IMR-90 (cell line): ENCODE results near the gene SMYD4. TPM values are rescaled to one million over a fixed set of nuclear protein-coding genes. Genes with fewer than 3 reads are reported as not detected.

Source experiments
- ATAC-seq: fragments of 200-7000 bp; cut with Tn5 transposase; 2 replicates; pipeline ENCODE4 v1.9.1; 2020; ENCODE audit warnings: low read depth, mild to moderate bottlenecking, moderate library complexity
- BruUV-seq: library from RNA; stranded (reverse); fragments of 400-500 nt; replicated peaks from 2 replicates; lab custom pipeline; 2021; lab: Mats Ljungman, UMichigan
- CTCF ChIA-PET: fragments of 300-600 bp; formaldehyde crosslinking; extraction: SDS; loops from one replicate; lab custom pipeline; 2021; ENCODE audit warnings: antibody characterized with exemption; lab: Yijun Ruan, JAX
- POLR2A ChIA-PET: fragments of 300-600 bp; sonication (Branson Sonifier 250); formaldehyde crosslinking; loops from one replicate; lab custom pipeline; 2022; ENCODE audit warnings: antibody characterized with exemption; ENCODE audit not compliant: unreplicated experiment; lab: Charles Lee
- DNase-seq: peaks from one replicate; pipeline ENCODE4 v3.0.0; 2013
- H2AFZ ChIP-seq: replicated peaks from 2 replicates; pipeline ENCODE3; 2013; ENCODE audit warnings: low read length, mild to moderate bottlenecking; ENCODE audit not compliant: poor library complexity
- H2AK5ac ChIP-seq: 2 replicates; pipeline ENCODE4 v1.6.1; 2013; ENCODE audit warnings: low read depth, low read length, inconsistent platforms
- H2AK9ac ChIP-seq: replicated peaks from 2 replicates; pipeline ENCODE3; 2013; ENCODE audit warnings: mild to moderate bottlenecking, low read depth, low read length, moderate library complexity; ENCODE audit not compliant: poor library complexity
- H2BK120ac ChIP-seq: 2 replicates; pipeline ENCODE4 v1.6.1; 2013; ENCODE audit warnings: low read depth, low read length, inconsistent platforms
- H2BK15ac ChIP-seq: 3 replicates; pipeline ENCODE4 v1.6.1; 2013; ENCODE audit warnings: low read depth, low read length, inconsistent platforms
- H2BK20ac ChIP-seq: 2 replicates; pipeline ENCODE4 v1.6.1; 2013; ENCODE audit warnings: low read depth, mild to moderate bottlenecking, inconsistent platforms, low read length, moderate library complexity
- H2BK5ac ChIP-seq: 2 replicates; pipeline ENCODE4 v1.6.1; 2013; ENCODE audit warnings: mild to moderate bottlenecking, low read depth, low read length, inconsistent platforms; ENCODE audit not compliant: poor library complexity, severe bottlenecking
- H3K14ac ChIP-seq: replicated peaks from 2 replicates; pipeline ENCODE4 v1.6.1; 2013; ENCODE audit warnings: low read depth, low read length, inconsistent platforms
- H3K18ac ChIP-seq: 2 replicates; pipeline ENCODE4 v1.6.1; 2013; ENCODE audit warnings: low read depth, low read length, control low read depth
- H3K23ac ChIP-seq: 2 replicates; pipeline ENCODE4 v1.6.1; 2013; ENCODE audit warnings: low read depth, low read length, inconsistent platforms
- H3K27ac ChIP-seq: 2 replicates; pipeline ENCODE4 v1.5.1; 2013; ENCODE audit warnings: mild to moderate bottlenecking, control low read depth, low read length; ENCODE audit not compliant: insufficient read depth
- H3K27me3 ChIP-seq: 2 replicates; pipeline ENCODE4 v1.6.1; 2013; ENCODE audit warnings: low read length; ENCODE audit not compliant: control insufficient read depth, insufficient read depth
- H3K36me3 ChIP-seq: 2 replicates; pipeline ENCODE4 v1.6.1; 2013; ENCODE audit warnings: low read length, mixed read lengths; ENCODE audit not compliant: control insufficient read depth, insufficient read depth
- H3K4ac ChIP-seq: 2 replicates; pipeline ENCODE4 v1.6.1; 2013; ENCODE audit warnings: low read depth, low read length, inconsistent platforms
- H3K4me1 ChIP-seq: 2 replicates; pipeline ENCODE4 v1.6.1; 2013; ENCODE audit warnings: low read length, mixed read lengths; ENCODE audit not compliant: control insufficient read depth, insufficient read depth
- H3K4me2 ChIP-seq: 2 replicates; pipeline ENCODE4 v1.6.1; 2013; ENCODE audit warnings: low read depth, mild to moderate bottlenecking, control low read depth, low read length, moderate library complexity
- H3K4me3 ChIP-seq: 2 replicates; pipeline ENCODE4 v1.5.1; 2013; ENCODE audit warnings: low read depth, mild to moderate bottlenecking, control low read depth, low read length, moderate library complexity; ENCODE audit not compliant: insufficient read depth
- H3K56ac ChIP-seq: 2 replicates; pipeline ENCODE4 v1.6.1; 2013; ENCODE audit warnings: low read length, inconsistent platforms; ENCODE audit not compliant: insufficient read depth; ENCODE audit errors: extremely low read depth
- H3K79me1 ChIP-seq, 2 experiments: 2 replicates each; pipeline ENCODE4 v1.6.1; 2013; ENCODE audit warnings: low read length in 2 of 2, inconsistent platforms in 1 of 2, low read depth in 1 of 2
- H3K9ac ChIP-seq: 2 replicates; pipeline ENCODE4 v1.6.1; 2013; ENCODE audit warnings: low read depth, low read length, control low read depth
- H3K9me1 ChIP-seq: 2 replicates; pipeline ENCODE4 v1.6.1; 2013; ENCODE audit warnings: low read length, inconsistent platforms; ENCODE audit not compliant: insufficient read depth
- H3K9me3 ChIP-seq: 2 replicates; pipeline ENCODE4 v1.6.1; 2013; ENCODE audit warnings: low read length; ENCODE audit not compliant: control insufficient read depth, insufficient read depth
- H4K20me1 ChIP-seq: 2 replicates; pipeline ENCODE4 v1.6.1; 2013; ENCODE audit warnings: low read length, inconsistent platforms; ENCODE audit not compliant: insufficient read depth
- H4K5ac ChIP-seq: 2 replicates; pipeline ENCODE4 v1.6.1; 2013; ENCODE audit warnings: mild to moderate bottlenecking, low read depth, low read length, control low read depth
- H4K8ac ChIP-seq, 2 experiments: 2 replicates each; pipeline ENCODE4 v1.6.1; 2013; ENCODE audit warnings: low read depth in 2 of 2, low read length in 2 of 2, control low read depth in 1 of 2, inconsistent platforms in 1 of 2
- H4K91ac ChIP-seq: 2 replicates; pipeline ENCODE4 v1.6.1; 2013; ENCODE audit warnings: low read depth, low read length, inconsistent platforms; ENCODE audit not compliant: insufficient read depth
- BHLHE40 ChIP-seq: fragments of 150-350 bp; IDR thresholded peaks from 2 replicates; pipeline ENCODE4 v1.6.1; 2016; ENCODE audit warnings: mild to moderate bottlenecking, low read depth, low read length
- CEBPB ChIP-seq: IDR thresholded peaks from 2 replicates; pipeline ENCODE4 v1.6.1; 2012; ENCODE audit warnings: low read depth, low read length, improper control_type of control experiment
- CHD1 ChIP-seq: IDR thresholded peaks from 2 replicates; pipeline ENCODE4 v1.6.1; 2012; ENCODE audit warnings: low read depth, low read length, improper control_type of control experiment
- FOS ChIP-seq: fragments of 150-350 bp; IDR thresholded peaks from 2 replicates; pipeline ENCODE4 v1.6.1; 2016; ENCODE audit warnings: low read depth, low read length
- MAFK ChIP-seq: IDR thresholded peaks from 2 replicates; pipeline ENCODE4 v1.6.1; 2012; ENCODE audit warnings: low read depth, low read length, improper control_type of control experiment
- MAZ ChIP-seq: IDR thresholded peaks from 2 replicates; pipeline ENCODE4 v1.6.1; 2012; ENCODE audit warnings: low read depth, mild to moderate bottlenecking, low read length, improper control_type of control experiment, moderate library complexity, borderline replicate concordance
- MXI1 ChIP-seq: IDR thresholded peaks from 2 replicates; pipeline ENCODE4 v1.6.1; 2012; ENCODE audit warnings: low read depth, mild to moderate bottlenecking, low read length, moderate library complexity, borderline replicate concordance
- NFE2L2 ChIP-seq: fragments of 150-350 bp; IDR thresholded peaks from 2 replicates; pipeline ENCODE4 v1.6.1; 2016; ENCODE audit warnings: low read depth, mild to moderate bottlenecking, low read length
- POLR2A ChIP-seq: IDR thresholded peaks from 2 replicates; pipeline ENCODE4 v1.6.1; 2012; ENCODE audit warnings: mild to moderate bottlenecking, low read depth, low read length
- RAD21 ChIP-seq: IDR thresholded peaks from 2 replicates; pipeline ENCODE4 v1.6.1; 2012; ENCODE audit warnings: low read length, improper control_type of control experiment
- RCOR1 ChIP-seq: IDR thresholded peaks from 2 replicates; pipeline ENCODE4 v1.6.1; 2012; ENCODE audit warnings: mild to moderate bottlenecking, low read length, improper control_type of control experiment; ENCODE audit not compliant: insufficient replicate concordance
- RFX5 ChIP-seq: IDR thresholded peaks from 2 replicates; pipeline ENCODE4 v1.8.0; 2012; ENCODE audit warnings: low read depth, mild to moderate bottlenecking, low read length, moderate library complexity
- SMC3 ChIP-seq: fragments of 150-350 bp; IDR thresholded peaks from 2 replicates; pipeline ENCODE4 v1.6.1; 2016; ENCODE audit warnings: low read depth, mild to moderate bottlenecking, antibody characterized with exemption, low read length, moderate library complexity
- WGBS, 2 experiments: methylation state at CpG; one replicate each; pipeline versions ENCODE4 v1.1.5 to v1.1.7; 2013; ENCODE audit warnings: missing lambda C conversion rate in 2 of 2; ENCODE audit not compliant: insufficient read length in 1 of 2; ENCODE audit errors: extremely low coverage in 2 of 2; 5-methylcytosine and 5-hydroxymethylcytosine counted together
- dilution Hi-C: fragments of 300-500 bp; cut with HindIII; formaldehyde crosslinking; loops from one replicate; pipeline ENCODE4 v1.14.3; 2018; ENCODE audit warnings: low sequenced_read_pairs; ENCODE audit not compliant: unreplicated experiment
- in situ Hi-C: fragments of 300-500 bp; cut with MboI; formaldehyde crosslinking; loops from 3 replicates; pipeline ENCODE4 v1.14.3; 2019; ENCODE audit warnings: low sequenced_read_pairs, inconsistent platforms, mixed read lengths
- intact Hi-C: fragments of 100-400 bp; cut with micrococcal nuclease; formaldehyde crosslinking; loops from 2 replicates; pipeline ENCODE4 v1.10.0; 2022
- polyA plus RNA-seq, 3 experiments: library from polyadenylated mRNA; depleted of rRNA; stranded (reverse); fragments of >200 nt; gene quantifications; 2 replicates each; pipeline ENCODE4 v1.2.3, GENCODE V29; 2012; ENCODE audit warnings: low replicate concordance in 1 of 3
- total RNA-seq: library from RNA; depleted of rRNA; stranded (reverse); fragments of >200 nt; gene quantifications from 2 replicates; pipeline ENCODE4 v1.2.3, GENCODE V29; 2012
- TF ChIP-seq, protein P1 (sequence below): conservative IDR thresholded peaks from 2 replicates; pipeline ENCODE4 v1.5.1; 2012; ENCODE audit warnings: mild to moderate bottlenecking, low read depth, low read length, improper control_type of control experiment
- TF ChIP-seq, protein P2 (sequence below): fragments of 150-350 bp; IDR thresholded peaks from 2 replicates; pipeline ENCODE4 v1.6.1; 2017; ENCODE audit warnings: mild to moderate bottlenecking, antibody characterized with exemption, low read length, low read depth
- TF ChIP-seq, protein P3 (sequence below): fragments of 150-350 bp; IDR thresholded peaks from 2 replicates; pipeline ENCODE4 v1.6.1; 2016; ENCODE audit warnings: low read depth, mild to moderate bottlenecking, low read length, moderate library complexity, borderline replicate concordance

The SMYD4 gene
- total and polyA plus RNA-seq, 2 of the 4 experiments (the other 2 are of a cell fraction): 5.3 to 7.2 TPM

GRCh38 chr17:1753767-1754429 lies 75.8 kb downstream of the SMYD4 start:
- Histone ChIP-seq H3K4me1 (no peaks in the 10 kb centered on the region), H3K36me3 (no peaks in the 10 kb centered on the region), H3K56ac (no peak overlapping the region), H4K5ac (no peak overlapping the region), H4K20me1 (no peaks in the 10 kb centered on the region), H3K79me1 (no peaks in the 10 kb centered on the region), H3K14ac (no peak overlapping the region), H3K4me3 (no peak overlapping the region), H3K9ac (no peak overlapping the region), H2BK5ac (no peak overlapping the region), H3K9me3 (no peaks in the 10 kb centered on the region), H3K27ac (no peak overlapping the region), H3K18ac (no peak overlapping the region), H2BK120ac (no peak overlapping the region), H2AK5ac (no peak overlapping the region), H2BK20ac (no peak overlapping the region), H3K4ac (no peak overlapping the region), H3K9me1 (no peaks in the 10 kb centered on the region), H4K8ac (no peak overlapping the region), H4K91ac (no peak overlapping the region), H3K27me3 (peaks cover 2% of the 10 kb centered on the region; the same call in 1 of the 2 replicates), H2AK9ac (no peak overlapping the region), H3K23ac (no peak overlapping the region), H2BK15ac (no peak overlapping the region), H3K4me2 (no peak overlapping the region), H2AFZ (peak overlapping the region; percentile 56)
- no TSS peak for BruUV-seq
- in situ Hi-C loops: no loop called here
- ChIA-PET POLR2A (no interaction called here), CTCF (no interaction called here)
- 87% methylated on average over 16 of the region's 23 CpGs; no CpG with 5 or more reads in 1 of the 2 experiments for WGBS, 2 experiments
- TF ChIP-seq NFE2L2 (no peak), SMC3 (no peak), BHLHE40 (no peak), RFX5 (no peak), MXI1 (no peak), CHD1 (no peak), POLR2A (no peak), FOS (no peak), RAD21 (no peak), CEBPB (no peak), MAFK (no peak), MAZ (no peak), RCOR1 (no peak)
- TF ChIP-seq, protein P1, sequence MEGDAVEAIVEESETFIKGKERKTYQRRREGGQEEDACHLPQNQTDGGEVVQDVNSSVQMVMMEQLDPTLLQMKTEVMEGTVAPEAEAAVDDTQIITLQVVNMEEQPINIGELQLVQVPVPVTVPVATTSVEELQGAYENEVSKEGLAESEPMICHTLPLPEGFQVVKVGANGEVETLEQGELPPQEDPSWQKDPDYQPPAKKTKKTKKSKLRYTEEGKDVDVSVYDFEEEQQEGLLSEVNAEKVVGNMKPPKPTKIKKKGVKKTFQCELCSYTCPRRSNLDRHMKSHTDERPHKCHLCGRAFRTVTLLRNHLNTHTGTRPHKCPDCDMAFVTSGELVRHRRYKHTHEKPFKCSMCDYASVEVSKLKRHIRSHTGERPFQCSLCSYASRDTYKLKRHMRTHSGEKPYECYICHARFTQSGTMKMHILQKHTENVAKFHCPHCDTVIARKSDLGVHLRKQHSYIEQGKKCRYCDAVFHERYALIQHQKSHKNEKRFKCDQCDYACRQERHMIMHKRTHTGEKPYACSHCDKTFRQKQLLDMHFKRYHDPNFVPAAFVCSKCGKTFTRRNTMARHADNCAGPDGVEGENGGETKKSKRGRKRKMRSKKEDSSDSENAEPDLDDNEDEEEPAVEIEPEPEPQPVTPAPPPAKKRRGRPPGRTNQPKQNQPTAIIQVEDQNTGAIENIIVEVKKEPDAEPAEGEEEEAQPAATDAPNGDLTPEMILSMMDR: no peak
- TF ChIP-seq, protein P2, sequence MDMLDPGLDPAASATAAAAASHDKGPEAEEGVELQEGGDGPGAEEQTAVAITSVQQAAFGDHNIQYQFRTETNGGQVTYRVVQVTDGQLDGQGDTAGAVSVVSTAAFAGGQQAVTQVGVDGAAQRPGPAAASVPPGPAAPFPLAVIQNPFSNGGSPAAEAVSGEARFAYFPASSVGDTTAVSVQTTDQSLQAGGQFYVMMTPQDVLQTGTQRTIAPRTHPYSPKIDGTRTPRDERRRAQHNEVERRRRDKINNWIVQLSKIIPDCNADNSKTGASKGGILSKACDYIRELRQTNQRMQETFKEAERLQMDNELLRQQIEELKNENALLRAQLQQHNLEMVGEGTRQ: no peak
- TF ChIP-seq, protein P3, sequence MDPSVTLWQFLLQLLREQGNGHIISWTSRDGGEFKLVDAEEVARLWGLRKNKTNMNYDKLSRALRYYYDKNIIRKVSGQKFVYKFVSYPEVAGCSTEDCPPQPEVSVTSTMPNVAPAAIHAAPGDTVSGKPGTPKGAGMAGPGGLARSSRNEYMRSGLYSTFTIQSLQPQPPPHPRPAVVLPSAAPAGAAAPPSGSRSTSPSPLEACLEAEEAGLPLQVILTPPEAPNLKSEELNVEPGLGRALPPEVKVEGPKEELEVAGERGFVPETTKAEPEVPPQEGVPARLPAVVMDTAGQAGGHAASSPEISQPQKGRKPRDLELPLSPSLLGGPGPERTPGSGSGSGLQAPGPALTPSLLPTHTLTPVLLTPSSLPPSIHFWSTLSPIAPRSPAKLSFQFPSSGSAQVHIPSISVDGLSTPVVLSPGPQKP: no peak
- ATAC-seq (no peak), DNase-seq (no peak)
- dilution Hi-C loops: no loop called here
- intact Hi-C loops: no loop called here
